ENCODE data around the gene PPP1R9A. TPM values are rescaled to one million over a fixed set of nuclear protein-coding genes. Genes with fewer than 3 reads are reported as not detected.

The PPP1R9A gene
- total and polyA plus RNA-seq, 10 of the 15 experiments (the other 5 are each of a cell fraction or from before 2014, with no cell fraction given), result 0.04 to 0.12 TPM; not detected in 8

- BruUV-seq (replicated peaks), result no TSS peak
- 52% methylated on average over 3 of the region's 3 CpGs for WGBS (ENCODE audit: insufficient coverage, insufficient replicate concordance, low lambda C conversion rate, missing lambda C conversion rate)
- intact Hi-C loops (cut with micrococcal nuclease; ENCODE audit: unreplicated experiment) (loop anchor here (5.0 kb wide), 1 partner anchor 159 kb away; no protein-coding TSS in a partner anchor), in situ Hi-C loops (cut with MboI) (no loop called here)
- no peak for ATAC-seq
- ChIA-PET POLR2A (interaction anchor here (0.6 kb wide), 1 partner anchor 17 kb away, joined by 5 read pairs; no protein-coding TSS in a partner anchor), RAD21 (ENCODE audit: unreplicated experiment) (interaction anchor here (0.6 kb wide), 1 partner anchor 209 kb away, joined by 3 read pairs; no protein-coding TSS in a partner anchor), CTCF (no interaction called here), SMC1A (ENCODE audit: uncharacterized antibody, unreplicated experiment) (interaction anchor here (0.6 to 1.9 kb wide), 5 partner anchors 71 to 194 kb away, joined by 3 to 9 read pairs (median 3); no protein-coding TSS in a partner anchor)
- Histone ChIP-seq H4K20me1 (ENCODE audit: control insufficient read depth, insufficient read depth) (no peaks in the 10 kb centered on the region), H3K9me3 (replicated peaks; ENCODE audit: control insufficient read depth, insufficient read depth, low read length) (no peaks in the 10 kb centered on the region), H3K36me3 (ENCODE audit: control insufficient read depth in 2 of 2, insufficient read depth in 2 of 2, low read length in 1 of 2) (no peaks in the 10 kb centered on the region), H2AFZ (ENCODE audit: control insufficient read depth, low read depth, low read length) (no peak overlapping the region), H3K9ac (ENCODE audit: control insufficient read depth, insufficient read depth, low read length) (no peak overlapping the region), H3K27ac (ENCODE audit: control insufficient read depth, insufficient read depth) (no peak overlapping the region), H3K4me3 (no peak overlapping the region), H3K27me3 (replicated peaks in 1 of 2; ENCODE audit: control insufficient read depth in 2 of 2, insufficient read depth in 2 of 2, low read length in 1 of 2) (no peaks in the 10 kb centered on the region), H3K4me2 (ENCODE audit: control insufficient read depth, insufficient read depth) (no peak overlapping the region), H3K79me2 (ENCODE audit: control insufficient read depth, insufficient read depth, low read length) (no peaks in the 10 kb centered on the region), H3K4me1 (ENCODE audit: control insufficient read depth, insufficient read depth, low read length) (no peaks in the 10 kb centered on the region)
- DNase-seq (ENCODE audit: low read depth, low spot score), result no peak
- no peak for FAIRE-seq
- TF ChIP-seq IRF4 (IDR thresholded peaks at IDR 0.05; ENCODE audit: low read depth, low read length) (no peak), ZBTB40 (IDR thresholded peaks at IDR 0.05; ENCODE audit: borderline replicate concordance) (no peak), SREBF2 (IDR thresholded peaks at IDR 0.05; ENCODE audit: low read length) (no peak), IKZF2 (IDR thresholded peaks at IDR 0.05) (no peak), KAT2A (conservative IDR thresholded peaks at IDR 0.05; ENCODE audit: control insufficient read depth, low read depth, low read length) (no peak), POLR2A (IDR thresholded peaks at IDR 0.05; ENCODE audit: low read depth, low read length) (no peak), TCF7 (IDR thresholded peaks at IDR 0.05; ENCODE audit: borderline replicate concordance) (no peak), E2F4 (IDR thresholded peaks at IDR 0.05; ENCODE audit: low read depth, low read length) (no peak), HSF1 (IDR thresholded peaks at IDR 0.05; ENCODE audit: low read depth, low read length) (no peak), ZBTB4 (CRISPR knock-in tag; IDR thresholded peaks at IDR 0.05) (no peak)
- TF ChIP-seq, protein P1, sequence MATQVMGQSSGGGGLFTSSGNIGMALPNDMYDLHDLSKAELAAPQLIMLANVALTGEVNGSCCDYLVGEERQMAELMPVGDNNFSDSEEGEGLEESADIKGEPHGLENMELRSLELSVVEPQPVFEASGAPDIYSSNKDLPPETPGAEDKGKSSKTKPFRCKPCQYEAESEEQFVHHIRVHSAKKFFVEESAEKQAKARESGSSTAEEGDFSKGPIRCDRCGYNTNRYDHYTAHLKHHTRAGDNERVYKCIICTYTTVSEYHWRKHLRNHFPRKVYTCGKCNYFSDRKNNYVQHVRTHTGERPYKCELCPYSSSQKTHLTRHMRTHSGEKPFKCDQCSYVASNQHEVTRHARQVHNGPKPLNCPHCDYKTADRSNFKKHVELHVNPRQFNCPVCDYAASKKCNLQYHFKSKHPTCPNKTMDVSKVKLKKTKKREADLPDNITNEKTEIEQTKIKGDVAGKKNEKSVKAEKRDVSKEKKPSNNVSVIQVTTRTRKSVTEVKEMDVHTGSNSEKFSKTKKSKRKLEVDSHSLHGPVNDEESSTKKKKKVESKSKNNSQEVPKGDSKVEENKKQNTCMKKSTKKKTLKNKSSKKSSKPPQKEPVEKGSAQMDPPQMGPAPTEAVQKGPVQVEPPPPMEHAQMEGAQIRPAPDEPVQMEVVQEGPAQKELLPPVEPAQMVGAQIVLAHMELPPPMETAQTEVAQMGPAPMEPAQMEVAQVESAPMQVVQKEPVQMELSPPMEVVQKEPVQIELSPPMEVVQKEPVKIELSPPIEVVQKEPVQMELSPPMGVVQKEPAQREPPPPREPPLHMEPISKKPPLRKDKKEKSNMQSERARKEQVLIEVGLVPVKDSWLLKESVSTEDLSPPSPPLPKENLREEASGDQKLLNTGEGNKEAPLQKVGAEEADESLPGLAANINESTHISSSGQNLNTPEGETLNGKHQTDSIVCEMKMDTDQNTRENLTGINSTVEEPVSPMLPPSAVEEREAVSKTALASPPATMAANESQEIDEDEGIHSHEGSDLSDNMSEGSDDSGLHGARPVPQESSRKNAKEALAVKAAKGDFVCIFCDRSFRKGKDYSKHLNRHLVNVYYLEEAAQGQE (IDR thresholded peaks at IDR 0.05; ENCODE audit: low read depth, low read length), result no peak
Observed at GRCh38 chr7:95317966-95318365, 410.6 kb downstream of the PPP1R9A start.

All from GM12878 (cell line).